Tibial artery (tissue), 4 donors: ENCODE results near the gene RPL22.

Experiments
- DNase-seq, 2 donors: peaks; one replicate each; pipeline ENCODE4 v3.0.0-alpha.2; 2019
- H3K27ac ChIP-seq, 2 donors: fragments of 200-600 bp; sonication (generic) in 1 of 2; 1 replicate in 1 of 2; 2 replicates in 1 of 2; pipeline ENCODE4 v1.5.1; 2018 to 2019; ENCODE audit warnings: mild to moderate bottlenecking in 1 of 2
- H3K27me3 ChIP-seq, 2 donors: fragments of 200-600 bp; sonication (generic) in 1 of 2; one replicate each; pipeline versions ENCODE4 v1.5.1 to v1.6.0; 2016 to 2019
- H3K36me3 ChIP-seq, 3 donors: fragments of 200-600 bp; sonication (generic) in 2 of 3; one replicate each; pipeline ENCODE4 v1.5.1; 2016 to 2019; ENCODE audit warnings: mild to moderate bottlenecking in 2 of 3
- H3K4me1 ChIP-seq, 4 donors: fragments of 200-600 bp; sonication (generic) in 2 of 4; 1 replicate in 3 of 4; 2 replicates in 1 of 4; pipeline ENCODE4 v1.5.1; 2016 to 2019
- H3K4me3 ChIP-seq, 2 donors: fragments of 200-600 bp; sonication (generic) in 1 of 2; 1 replicate in 1 of 2; 2 replicates in 1 of 2; pipeline ENCODE4 v1.5.1; 2018 to 2019; ENCODE audit warnings: mild to moderate bottlenecking in 2 of 2
- H3K9me3 ChIP-seq, 3 donors: fragments of 200-600 bp; sonication (generic) in 1 of 3; one replicate each; pipeline ENCODE4 v1.5.1; 2016 to 2019
- intact Hi-C: fragments of 100-400 bp; cut with DNase I; formaldehyde crosslinking; loops from one replicate; pipeline ENCODE4 v1.15.0; 2023; ENCODE audit warnings: low total_unique reads
- TF ChIP-seq, protein P1 (sequence below), 2 experiments: fragments of 200-600 bp in 1 of 2; fragments of 450-650 bp in 1 of 2; IDR thresholded peaks; one replicate each; pipeline ENCODE4 v1.5.1; 2017 to 2019; ENCODE audit warnings: antibody characterized with exemption in 2 of 2, mild to moderate bottlenecking in 1 of 2, moderate library complexity in 1 of 2

Gene RPL22

DNA sequence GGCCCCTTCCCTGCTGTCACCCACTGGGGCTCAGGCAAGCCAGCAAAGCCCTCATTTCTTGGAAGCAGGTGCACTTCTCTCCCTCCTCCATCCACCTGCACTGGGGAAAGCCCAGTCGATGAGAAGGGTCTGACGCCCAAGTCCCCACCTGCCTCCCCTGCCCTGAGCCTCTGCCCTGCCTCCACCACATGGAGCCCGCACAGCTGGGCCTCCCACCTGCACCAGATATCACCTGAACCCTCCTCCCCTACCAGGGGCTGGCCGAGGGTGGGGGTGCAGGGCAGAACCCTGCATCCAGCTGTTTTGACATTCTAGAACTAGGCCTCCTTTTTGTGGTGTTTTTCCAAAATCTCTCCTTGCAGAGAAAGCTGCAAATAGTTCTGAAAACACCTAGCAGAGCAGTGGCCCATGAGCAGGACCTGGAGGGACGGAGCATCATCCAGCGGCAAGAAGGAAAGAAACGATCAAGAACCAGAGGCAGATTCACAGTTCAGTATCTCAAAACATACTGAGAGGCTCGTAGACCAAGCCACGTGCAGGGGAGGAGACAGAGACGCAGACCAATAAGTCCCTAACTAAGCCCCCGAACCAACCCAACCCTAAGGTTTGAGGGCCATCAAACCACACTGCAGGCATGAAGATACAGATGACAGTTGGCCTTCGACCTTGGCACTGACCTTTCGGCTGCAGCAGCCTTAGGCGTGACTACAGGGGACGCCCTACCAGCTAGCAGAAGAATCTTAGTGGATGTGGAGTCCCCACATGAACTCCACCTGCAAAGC lies 36.0 kb downstream of the RPL22 start:
- no peak for DNase-seq
- Histone ChIP-seq H3K36me3 (no peaks in the 10 kb centered on the region), H3K27ac (no peak overlapping the region), H3K4me3 (no peak overlapping the region), H3K27me3 (peaks cover 0 to 66% of the 10 kb centered on the region in 2 donors), H3K4me1 (no peaks in the 10 kb centered on the region), H3K9me3 (no peaks in the 10 kb centered on the region)
- TF ChIP-seq, protein P1, sequence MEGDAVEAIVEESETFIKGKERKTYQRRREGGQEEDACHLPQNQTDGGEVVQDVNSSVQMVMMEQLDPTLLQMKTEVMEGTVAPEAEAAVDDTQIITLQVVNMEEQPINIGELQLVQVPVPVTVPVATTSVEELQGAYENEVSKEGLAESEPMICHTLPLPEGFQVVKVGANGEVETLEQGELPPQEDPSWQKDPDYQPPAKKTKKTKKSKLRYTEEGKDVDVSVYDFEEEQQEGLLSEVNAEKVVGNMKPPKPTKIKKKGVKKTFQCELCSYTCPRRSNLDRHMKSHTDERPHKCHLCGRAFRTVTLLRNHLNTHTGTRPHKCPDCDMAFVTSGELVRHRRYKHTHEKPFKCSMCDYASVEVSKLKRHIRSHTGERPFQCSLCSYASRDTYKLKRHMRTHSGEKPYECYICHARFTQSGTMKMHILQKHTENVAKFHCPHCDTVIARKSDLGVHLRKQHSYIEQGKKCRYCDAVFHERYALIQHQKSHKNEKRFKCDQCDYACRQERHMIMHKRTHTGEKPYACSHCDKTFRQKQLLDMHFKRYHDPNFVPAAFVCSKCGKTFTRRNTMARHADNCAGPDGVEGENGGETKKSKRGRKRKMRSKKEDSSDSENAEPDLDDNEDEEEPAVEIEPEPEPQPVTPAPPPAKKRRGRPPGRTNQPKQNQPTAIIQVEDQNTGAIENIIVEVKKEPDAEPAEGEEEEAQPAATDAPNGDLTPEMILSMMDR (IDR thresholded peaks at IDR 0.05) = no peak
- intact Hi-C loops = no loop called here

DNA sequence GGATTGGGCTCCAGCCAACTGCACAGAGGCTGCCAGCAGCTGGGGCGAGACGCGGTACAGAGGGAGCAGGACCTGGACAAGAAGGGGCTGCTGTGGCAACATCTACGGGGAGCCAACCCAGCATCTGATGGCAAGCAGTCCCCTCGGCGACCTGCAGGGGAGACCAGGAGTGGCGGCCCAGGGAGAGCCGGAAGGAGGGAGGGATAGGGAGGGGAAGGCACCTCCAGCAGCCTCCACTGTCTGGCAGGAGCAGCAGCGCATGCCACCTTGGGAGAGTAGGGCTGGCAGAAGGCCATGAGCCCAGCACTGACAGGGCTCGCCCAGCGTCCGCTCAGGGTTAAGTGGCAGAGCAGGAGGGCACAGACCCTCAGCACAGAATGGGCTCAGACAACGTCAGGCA lies 36.6 kb downstream of the RPL22 start:
- Histone ChIP-seq H3K27me3 (peaks cover 0 to 60% of the 10 kb centered on the region in 2 donors), H3K36me3 (no peaks in the 10 kb centered on the region), H3K9me3 (no peaks in the 10 kb centered on the region), H3K4me1 (no peaks in the 10 kb centered on the region), H3K27ac (no peak overlapping the region), H3K4me3 (no peak overlapping the region)
- TF ChIP-seq, protein P1 (IDR thresholded peaks at IDR 0.05) = no peak
- no peak for DNase-seq
- intact Hi-C loops = no loop called here

DNA sequence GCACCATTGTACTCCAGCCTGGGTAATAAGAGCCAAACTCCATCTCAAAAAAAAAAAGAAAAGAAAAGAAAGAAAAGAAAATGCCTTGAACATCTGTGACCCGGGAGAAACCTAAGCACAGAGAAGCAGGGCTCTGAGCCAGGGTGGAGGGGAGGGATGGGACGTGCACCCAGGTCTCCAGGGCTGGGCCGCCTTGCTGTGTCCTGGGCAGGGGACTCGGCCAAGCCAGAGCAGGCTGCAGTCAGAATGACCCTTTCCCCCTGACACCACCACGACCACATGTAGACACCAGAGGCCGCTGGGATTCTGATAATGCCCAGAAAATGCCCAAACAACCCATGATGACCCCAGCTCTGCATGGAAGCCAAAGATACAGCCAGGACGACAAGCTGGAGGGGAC lies 37.1 kb downstream of the RPL22 start:
- Histone ChIP-seq H3K27me3 (peaks cover 0 to 60% of the 10 kb centered on the region in 2 donors), H3K9me3 (no peaks in the 10 kb centered on the region), H3K4me3 (no peak overlapping the region), H3K27ac (no peak overlapping the region), H3K4me1 (no peaks in the 10 kb centered on the region), H3K36me3 (no peaks in the 10 kb centered on the region)
- TF ChIP-seq, protein P1 (IDR thresholded peaks at IDR 0.05) = no peak
- no peak for DNase-seq
- intact Hi-C loops = no loop called here

DNA sequence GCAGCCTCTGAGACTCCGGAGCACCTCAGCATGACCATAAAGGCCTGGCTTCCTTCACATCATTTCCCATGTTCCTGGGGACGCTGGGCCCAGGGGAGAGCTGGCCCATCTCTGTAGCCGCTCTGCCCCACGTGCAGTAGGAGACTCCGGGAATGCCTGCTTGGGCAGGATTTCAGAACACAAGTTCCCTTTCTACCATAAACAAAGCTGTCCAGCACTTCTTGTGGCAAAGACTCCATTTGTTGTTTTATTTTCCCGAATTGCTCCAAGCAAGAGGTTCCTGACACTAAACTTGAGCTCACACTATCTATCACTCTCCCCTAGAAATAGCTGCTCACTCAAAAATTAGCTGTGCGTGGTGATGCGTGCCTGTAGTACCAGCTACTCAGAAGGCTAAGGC lies 41.2 kb downstream of the RPL22 start:
- peaks cover 0 to 33% of the 10 kb centered on the region in 2 donors for H3K27me3 ChIP-seq
- TF ChIP-seq, protein P1 (IDR thresholded peaks at IDR 0.05) = no peak
- no peaks in the 10 kb centered on the region for H3K36me3 ChIP-seq
- H3K4me3 ChIP-seq = no peak overlapping the region
- intact Hi-C loops = no loop called here
- no peaks in the 10 kb centered on the region for H3K9me3 ChIP-seq
- H3K4me1 ChIP-seq = no peaks in the 10 kb centered on the region
- H3K27ac ChIP-seq = no peak overlapping the region
- no peak for DNase-seq

DNA sequence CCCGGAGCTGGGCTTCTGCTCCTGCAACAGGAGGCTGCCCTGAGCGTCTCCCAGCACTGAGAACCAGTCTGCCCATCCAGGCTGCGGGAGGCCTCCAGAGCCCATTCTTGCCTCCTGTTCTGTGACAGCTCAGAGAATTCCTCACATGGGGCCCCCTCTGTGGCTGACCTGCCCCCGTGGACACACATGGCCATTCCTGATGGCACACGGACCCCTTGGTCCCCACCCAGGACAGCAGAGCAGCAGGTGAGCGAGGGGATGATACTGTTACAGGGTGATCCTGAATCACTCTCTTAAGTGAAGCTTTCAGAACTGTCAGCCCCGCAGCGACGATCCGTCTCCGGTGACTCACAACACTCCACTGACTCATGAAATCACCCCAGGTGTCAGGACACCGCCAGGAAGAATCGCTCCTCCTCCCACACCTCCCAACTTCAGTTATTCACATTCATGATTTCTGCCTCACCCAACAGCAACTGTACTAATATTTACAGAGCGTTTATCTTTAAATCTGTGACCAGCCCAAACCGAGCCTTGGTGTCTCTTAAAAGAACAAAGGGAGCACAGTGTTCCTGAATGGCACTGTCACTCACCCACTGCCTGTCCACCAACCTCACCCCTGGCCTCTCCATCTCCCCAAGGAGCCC lies 41.7 kb downstream of the RPL22 start:
- no peak for DNase-seq
- Histone ChIP-seq H3K27ac (no peak overlapping the region), H3K27me3 (peaks cover 0 to 28% of the 10 kb centered on the region in 2 donors), H3K36me3 (no peaks in the 10 kb centered on the region), H3K4me3 (no peak overlapping the region), H3K9me3 (no peaks in the 10 kb centered on the region), H3K4me1 (no peaks in the 10 kb centered on the region)
- TF ChIP-seq, protein P1 (IDR thresholded peaks at IDR 0.05) = no peak
- intact Hi-C loops = no loop called here
